Measurements from ENCODE around the gene ZDHHC5. TPM values are rescaled to one million over a fixed set of nuclear protein-coding genes. Genes with fewer than 3 reads are reported as not detected.

The ZDHHC5 gene
- total RNA-seq, 1 donor from 2014 or later = 41.8 TPM

DNA sequence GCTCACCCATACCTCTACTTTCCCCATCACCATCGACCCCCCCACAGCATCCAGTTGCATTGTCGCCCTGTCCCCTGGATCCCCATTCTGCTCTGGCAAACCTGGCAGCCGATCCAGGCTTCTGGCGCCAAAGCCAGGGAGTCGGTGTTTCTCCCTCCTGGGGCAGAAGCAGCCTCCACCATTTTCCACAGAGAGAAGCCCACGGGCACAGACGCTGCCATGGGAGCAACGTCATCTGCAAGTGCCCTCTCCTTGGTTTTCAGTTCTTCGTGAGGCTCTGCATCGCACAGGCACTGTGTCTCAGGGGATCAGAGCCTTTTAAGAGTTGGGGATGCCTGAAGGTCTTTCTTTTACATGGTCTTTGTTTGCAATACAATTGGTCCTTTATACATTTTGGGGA, 20.5 kb upstream of the ZDHHC5 start:
- H3K4me1 Mint-ChIP-seq = peaks cover 83% of the 10 kb centered on the region
- peak; percentile 50 for DNase-seq (ENCODE audit: low spot score)

DNA sequence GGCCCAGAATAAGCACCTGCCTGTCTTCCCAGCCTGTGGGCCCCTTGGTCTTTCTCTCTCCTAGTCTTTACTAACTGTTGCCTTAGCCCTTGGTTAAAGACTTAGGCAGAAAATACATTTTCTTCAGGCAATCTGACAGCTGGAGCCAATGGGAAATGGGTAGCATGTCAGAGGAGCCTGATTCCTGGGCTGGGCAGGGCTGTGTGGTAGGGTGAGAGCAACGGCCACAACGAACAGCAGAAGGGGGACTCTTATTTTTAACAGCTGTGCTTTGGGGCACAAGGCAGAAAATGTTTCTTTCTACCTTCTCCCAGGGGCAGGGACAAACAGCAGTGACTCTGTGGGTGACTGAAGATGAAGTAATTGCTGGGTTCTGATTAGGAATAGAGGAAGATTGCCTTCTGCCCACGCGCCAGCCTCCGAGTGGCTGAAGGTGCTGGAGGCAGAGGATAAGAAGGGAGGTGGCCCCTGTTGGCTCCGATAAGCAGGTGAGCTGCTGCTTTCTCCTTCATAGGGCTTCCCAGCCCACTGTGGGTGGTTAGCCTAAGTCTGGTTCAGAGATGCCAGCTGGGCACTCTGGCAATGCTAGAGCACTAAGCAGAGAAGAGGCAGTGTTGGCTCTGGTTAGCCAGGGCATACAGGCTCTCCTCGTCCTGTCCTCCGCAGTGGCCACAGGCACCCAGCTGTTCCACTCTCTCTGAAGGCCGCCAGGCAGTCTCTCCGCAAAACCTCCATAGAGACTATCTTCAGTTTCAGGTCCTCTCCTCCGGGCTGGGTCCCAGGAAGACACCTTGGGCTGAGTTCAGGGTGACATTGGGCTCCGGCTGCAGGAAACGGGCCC, 19.7 kb upstream of the ZDHHC5 start:
- Histone ChIP-seq H3K4me1 (peaks cover 82% of the 10 kb centered on the region), H3K4me3 (peak overlapping the region; percentile 45), H3K9ac (no peak overlapping the region), H3K36me3 (no peaks in the 10 kb centered on the region), H3K27ac (peak overlapping the region; percentile 60), H3K4me2 (peak overlapping the region; percentile 89), H3K79me2 (ENCODE audit: low read depth) (peaks cover 25% of the 10 kb centered on the region), H3F3A (ENCODE audit: low read depth) (peaks cover 94% of the 10 kb centered on the region), H4K20me1 (ENCODE audit: low read depth) (peaks cover 81% of the 10 kb centered on the region), H3K27me3 (no peaks in the 10 kb centered on the region), H3K9me3 (ENCODE audit: low read depth) (no peaks in the 10 kb centered on the region), H2AFZ (replicated peaks) (no peak overlapping the region)
- Mint-ChIP-seq H3K27ac (peak overlapping the region; percentile 84), H3K4me3 (peak overlapping the region; percentile 82), H3K4me1 (peaks cover 80% of the 10 kb centered on the region), H3K9me3 (peaks cover 2% of the 10 kb centered on the region), H3K27me3 (ENCODE audit: insufficient read depth, low read depth) (peaks cover 21% of the 10 kb centered on the region), H3K36me3 (peaks cover 10% of the 10 kb centered on the region)
- TF ChIP-seq EZH2phosphoT487 (IDR thresholded peaks at IDR 0.05) (no peak), EZH2 (IDR thresholded peaks at IDR 0.05) (no peak)
- TF ChIP-seq, protein P1, sequence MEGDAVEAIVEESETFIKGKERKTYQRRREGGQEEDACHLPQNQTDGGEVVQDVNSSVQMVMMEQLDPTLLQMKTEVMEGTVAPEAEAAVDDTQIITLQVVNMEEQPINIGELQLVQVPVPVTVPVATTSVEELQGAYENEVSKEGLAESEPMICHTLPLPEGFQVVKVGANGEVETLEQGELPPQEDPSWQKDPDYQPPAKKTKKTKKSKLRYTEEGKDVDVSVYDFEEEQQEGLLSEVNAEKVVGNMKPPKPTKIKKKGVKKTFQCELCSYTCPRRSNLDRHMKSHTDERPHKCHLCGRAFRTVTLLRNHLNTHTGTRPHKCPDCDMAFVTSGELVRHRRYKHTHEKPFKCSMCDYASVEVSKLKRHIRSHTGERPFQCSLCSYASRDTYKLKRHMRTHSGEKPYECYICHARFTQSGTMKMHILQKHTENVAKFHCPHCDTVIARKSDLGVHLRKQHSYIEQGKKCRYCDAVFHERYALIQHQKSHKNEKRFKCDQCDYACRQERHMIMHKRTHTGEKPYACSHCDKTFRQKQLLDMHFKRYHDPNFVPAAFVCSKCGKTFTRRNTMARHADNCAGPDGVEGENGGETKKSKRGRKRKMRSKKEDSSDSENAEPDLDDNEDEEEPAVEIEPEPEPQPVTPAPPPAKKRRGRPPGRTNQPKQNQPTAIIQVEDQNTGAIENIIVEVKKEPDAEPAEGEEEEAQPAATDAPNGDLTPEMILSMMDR (IDR thresholded peaks at IDR 0.05) = no peak
- DNase-seq (ENCODE audit: low spot score) = no peak

More for the DNA sequence above, 20.5 kb upstream of the ZDHHC5 start:
- Mint-ChIP-seq H3K36me3 (peaks cover 14% of the 10 kb centered on the region), H3K4me3 (peak overlapping the region; percentile 82), H3K27me3 (ENCODE audit: insufficient read depth, low read depth) (peaks cover 21% of the 10 kb centered on the region), H3K9me3 (peaks cover 2% of the 10 kb centered on the region), H3K27ac (peak overlapping the region; percentile 47)
- H3K9ac ChIP-seq = no peak overlapping the region
- H3K27me3 ChIP-seq = no peaks in the 10 kb centered on the region
- H3K4me2 ChIP-seq = peak overlapping the region; percentile 89
- H3F3A ChIP-seq (ENCODE audit: low read depth) = peaks cover 95% of the 10 kb centered on the region
- peaks cover 81% of the 10 kb centered on the region for H3K4me1 ChIP-seq
- peaks cover 89% of the 10 kb centered on the region for H4K20me1 ChIP-seq (ENCODE audit: low read depth)
- peaks cover 33% of the 10 kb centered on the region for H3K79me2 ChIP-seq (ENCODE audit: low read depth)
- H2AFZ ChIP-seq (replicated peaks) = no peak overlapping the region
- H3K4me3 ChIP-seq = peak overlapping the region; percentile 45
- TF ChIP-seq EZH2phosphoT487 (IDR thresholded peaks at IDR 0.05) (no peak), EZH2 (IDR thresholded peaks at IDR 0.05) (no peak)
- TF ChIP-seq, protein P1 (IDR thresholded peaks at IDR 0.05) = no peak
- no peak overlapping the region for H3K27ac ChIP-seq
- no peaks in the 10 kb centered on the region for H3K9me3 ChIP-seq (ENCODE audit: low read depth)
- H3K36me3 ChIP-seq = no peaks in the 10 kb centered on the region

DNA sequence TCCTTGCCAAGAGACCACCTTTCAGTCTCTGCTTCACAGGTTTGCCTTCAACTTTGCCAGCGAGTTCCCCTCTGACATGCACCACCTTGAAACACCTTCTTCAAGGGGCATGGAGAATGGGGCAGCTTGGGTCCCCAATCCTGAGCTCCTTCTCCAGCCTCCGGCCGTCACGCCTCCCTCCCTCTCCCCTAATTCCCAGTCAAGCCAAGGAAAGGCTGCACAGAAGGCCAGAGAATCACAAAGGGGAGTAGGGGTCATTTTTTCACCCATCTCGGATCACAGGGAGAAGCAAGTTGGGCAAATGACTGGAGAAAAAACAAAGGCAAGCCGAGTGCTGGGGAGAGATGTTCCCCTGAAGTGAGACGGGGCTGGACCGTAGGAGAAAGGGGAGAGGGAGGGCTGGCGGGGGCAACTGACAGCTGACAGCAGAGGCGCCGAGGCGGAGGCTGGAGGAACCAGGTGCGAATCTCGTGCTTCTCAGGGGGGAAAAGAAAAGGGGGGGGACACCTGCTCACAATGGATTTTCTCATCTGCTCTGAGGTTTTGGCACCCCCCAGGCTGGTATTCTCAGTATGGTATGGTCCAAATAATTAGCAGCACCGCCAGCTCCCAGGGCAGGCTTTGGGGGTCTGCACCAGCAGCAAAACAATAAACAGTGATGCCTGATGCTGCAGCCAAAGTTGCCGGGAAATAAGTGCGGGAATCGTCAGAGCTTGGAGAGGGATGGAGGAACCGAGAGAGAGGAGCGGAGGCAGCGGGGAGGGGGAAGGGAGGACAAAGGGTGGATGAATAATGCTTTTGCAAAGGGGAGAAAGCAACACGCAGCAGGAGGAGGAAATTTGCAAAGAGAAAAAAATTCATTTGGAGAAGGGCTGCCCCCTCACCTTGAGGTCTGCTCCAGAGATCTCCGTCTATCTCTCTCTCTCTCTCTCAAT, 18.8 kb upstream of the ZDHHC5 start:
- Histone ChIP-seq H3K4me2 (peak overlapping the region; percentile 89), H3K27ac (peak overlapping the region; percentile 60), H3K9ac (no peak overlapping the region), H3F3A (ENCODE audit: low read depth) (peaks cover 86% of the 10 kb centered on the region), H2AFZ (replicated peaks) (no peak overlapping the region), H3K9me3 (ENCODE audit: low read depth) (no peaks in the 10 kb centered on the region), H3K4me1 (peaks cover 80% of the 10 kb centered on the region), H4K20me1 (ENCODE audit: low read depth) (peaks cover 72% of the 10 kb centered on the region), H3K79me2 (ENCODE audit: low read depth) (peaks cover 16% of the 10 kb centered on the region), H3K36me3 (no peaks in the 10 kb centered on the region), H3K4me3 (peak overlapping the region; percentile 45), H3K27me3 (no peaks in the 10 kb centered on the region)
- no peak for TF ChIP-seq EZH2 (IDR thresholded peaks at IDR 0.05)
- TF ChIP-seq, protein P1 (IDR thresholded peaks at IDR 0.05) = no peak
- TF ChIP-seq EZH2phosphoT487 (IDR thresholded peaks at IDR 0.05) = no peak
- peak; percentile 73 for DNase-seq (ENCODE audit: low spot score)
- H3K27ac Mint-ChIP-seq = peak overlapping the region; percentile 84
- peak overlapping the region; percentile 82 for H3K4me3 Mint-ChIP-seq
- peaks cover 21% of the 10 kb centered on the region for H3K27me3 Mint-ChIP-seq (ENCODE audit: insufficient read depth, low read depth)
- peaks cover 74% of the 10 kb centered on the region for H3K4me1 Mint-ChIP-seq
- peaks cover 2% of the 10 kb centered on the region for H3K9me3 Mint-ChIP-seq
- peaks cover 2% of the 10 kb centered on the region for H3K36me3 Mint-ChIP-seq
